Endothelial cell of umbilical vein (primary cell): ENCODE results near the gene LMO1. TPM values are rescaled to one million over a fixed set of nuclear protein-coding genes. Genes with fewer than 3 reads are reported as not detected.

ENCODE experiments used
- BruUV-seq: library from RNA; stranded (reverse); fragments of 400-500 nt; replicated peaks from 2 replicates; lab custom pipeline; 2021; lab: Mats Ljungman, UMichigan
- CTCF ChIA-PET: fragments of 300-600, 350-600 bp; sonication (Branson Sonifier 250); formaldehyde crosslinking; loops from one replicate; lab custom pipeline; 2021; ENCODE audit warnings: antibody characterized with exemption, inconsistent platforms; lab: Charles Lee
- POLR2A ChIA-PET: fragments of 300-600, 350-600 bp; sonication (Branson Sonifier 250); formaldehyde crosslinking; loops from one replicate; lab custom pipeline; 2021; ENCODE audit warnings: antibody characterized with exemption, inconsistent platforms; lab: Charles Lee
- DNase-seq: peaks from one replicate; pipeline ENCODE4 v3.0.0-alpha.2; 2011; ENCODE audit warnings: low read depth, low spot score
- FAIRE-seq: peaks from 2 replicates; lab custom pipeline; 2011; peaks lifted over from hg19 to GRCh38; lab: Jason Lieb, UNC
- H2AFZ ChIP-seq: 2 replicates; pipeline ENCODE4 v1.6.0; 2012; ENCODE audit warnings: low read depth, low read length, control low read depth, inconsistent platforms
- H3K27ac ChIP-seq: 2 replicates; pipeline ENCODE4 v1.5.1; 2011; ENCODE audit warnings: low read depth, mild to moderate bottlenecking, control low read depth, low read length, moderate library complexity; ENCODE audit not compliant: insufficient read depth
- H3K27me3 ChIP-seq, 2 experiments: 2 replicates each; pipeline versions ENCODE4 v1.6.0 to v1.6.1; 2011; ENCODE audit warnings: low read length in 2 of 2, mixed read lengths in 1 of 2; ENCODE audit not compliant: control insufficient read depth in 2 of 2, insufficient read depth in 2 of 2
- H3K36me3 ChIP-seq, 2 experiments: 2 replicates in 1 of 2; 3 replicates in 1 of 2; pipeline ENCODE4 v1.5.1; 2011; ENCODE audit warnings: low read length in 2 of 2, mild to moderate bottlenecking in 1 of 2, moderate library complexity in 1 of 2; ENCODE audit not compliant: control insufficient read depth in 2 of 2, insufficient read depth in 2 of 2; ENCODE audit errors: extremely low read depth in 1 of 2
- H3K4me1 ChIP-seq: 3 replicates; pipeline ENCODE4 v1.5.1; 2011; ENCODE audit warnings: mild to moderate bottlenecking, low read length; ENCODE audit not compliant: control insufficient read depth, insufficient read depth; ENCODE audit errors: extremely low read depth
- H3K4me2 ChIP-seq: 2 replicates; pipeline ENCODE4 v1.6.1; 2011; ENCODE audit warnings: low read length, control low read depth, mixed read lengths; ENCODE audit not compliant: insufficient read depth
- H3K4me3 ChIP-seq, 3 experiments: fragments of 200-600 bp in 1 of 3; sonication (generic), shearing (Covaris generic) in 1 of 3; replicated peaks in 1 of 3; 2 replicates each; pipeline ENCODE4 v1.5.1; 2011 to 2016; ENCODE audit warnings: control low read depth in 3 of 3, low read length in 3 of 3, mild to moderate bottlenecking in 2 of 3, inconsistent platforms in 1 of 3, low read depth in 1 of 3, moderate library complexity in 1 of 3; ENCODE audit not compliant: insufficient read depth in 1 of 3
- H3K79me2 ChIP-seq: 2 replicates; pipeline ENCODE4 v1.6.0; 2012; ENCODE audit warnings: low read length, inconsistent platforms; ENCODE audit not compliant: control insufficient read depth, insufficient read depth
- H3K9ac ChIP-seq: replicated peaks from 2 replicates; pipeline ENCODE3; 2011; ENCODE audit warnings: low read length, control low read depth; ENCODE audit not compliant: insufficient read depth; ENCODE audit errors: extremely low read depth
- H3K9me1 ChIP-seq: replicated peaks from 3 replicates; pipeline ENCODE4 v1.6.0; 2011; ENCODE audit warnings: mild to moderate bottlenecking, low read length; ENCODE audit not compliant: control insufficient read depth, insufficient read depth; ENCODE audit errors: extremely low read depth
- H3K9me3 ChIP-seq: replicated peaks from 2 replicates; pipeline ENCODE4 v1.5.1; 2012; ENCODE audit warnings: low read length, inconsistent platforms; ENCODE audit not compliant: control insufficient read depth, insufficient read depth
- H4K20me1 ChIP-seq: replicated peaks from 2 replicates; pipeline ENCODE3; 2011; ENCODE audit warnings: mild to moderate bottlenecking, low read length; ENCODE audit not compliant: control insufficient read depth, insufficient read depth; ENCODE audit errors: extremely low read depth
- EZH2 ChIP-seq: IDR thresholded peaks from 2 replicates; pipeline ENCODE4 v1.6.1; 2012; ENCODE audit warnings: borderline replicate concordance, low read depth, mild to moderate bottlenecking, moderate library complexity, low read length, inconsistent platforms; ENCODE audit not compliant: severe bottlenecking
- FOS ChIP-seq: IDR thresholded peaks from 2 replicates; pipeline ENCODE4 v1.6.1; 2011; ENCODE audit warnings: mild to moderate bottlenecking, low read length, moderate library complexity, borderline replicate concordance; ENCODE audit not compliant: insufficient read depth
- GATA2 ChIP-seq: IDR thresholded peaks from 2 replicates; pipeline ENCODE4 v1.7.0; 2011; ENCODE audit warnings: low read depth, mild to moderate bottlenecking, moderate library complexity, mixed read lengths, low read length; ENCODE audit not compliant: insufficient read length, insufficient read depth
- JUN ChIP-seq: IDR thresholded peaks from 2 replicates; pipeline ENCODE4 v1.6.1; 2011; ENCODE audit warnings: borderline replicate concordance, low read depth; ENCODE audit not compliant: insufficient read length, insufficient read depth
- MYC ChIP-seq: IDR thresholded peaks from one replicate; pipeline ENCODE4 v1.6.1; 2011; ENCODE audit warnings: mild to moderate bottlenecking, low read depth, low read length
- POLR2A ChIP-seq: IDR thresholded peaks from 2 replicates; pipeline ENCODE4 v1.6.1; 2012; ENCODE audit warnings: low read depth, mild to moderate bottlenecking, control low read depth, low read length
- POLR2AphosphoS5 ChIP-seq: IDR thresholded peaks from 2 replicates; pipeline ENCODE4 v1.6.1; 2012; ENCODE audit warnings: low read depth, mild to moderate bottlenecking, control low read depth, low read length, moderate library complexity; ENCODE audit not compliant: insufficient read depth
- dilution Hi-C: fragments of 300-500 bp; cut with MboI; formaldehyde crosslinking; loops from one replicate; pipeline ENCODE4 v1.15.0; 2019; ENCODE audit warnings: low sequenced_read_pairs; ENCODE audit not compliant: extremely low pct_ligation_motif_present
- intact Hi-C: fragments of 100-400 bp; cut with micrococcal nuclease; formaldehyde crosslinking; loops from one replicate; pipeline ENCODE4 v1.10.0; 2022
- polyA plus RNA-seq, 4 experiments: library from polyadenylated mRNA; depleted of rRNA in 3 of 4; stranded (reverse) in 3 of 4; unstranded in 1 of 4; fragments of >200 nt; gene quantifications; 2 replicates each; pipeline versions ENCODE4 v1.2.1 to v1.2.3, GENCODE V29; 2011 to 2012; ENCODE audit warnings: missing spikeins in 1 of 4
- total RNA-seq: library from RNA; stranded (reverse); gene quantifications from 2 replicates; pipeline ENCODE4 v1.2.3, GENCODE V29; 2021
- TF ChIP-seq, protein P1 (sequence below): IDR thresholded peaks from 2 replicates; pipeline ENCODE4 v1.6.1; 2011; ENCODE audit not compliant: insufficient read depth, insufficient read length
- TF ChIP-seq, protein P2 (sequence below), 2 donors: IDR thresholded peaks; 1 replicate in 1 of 2; 2 replicates in 1 of 2; pipeline ENCODE4 v1.5.1; 2011; ENCODE audit warnings: low read length in 2 of 2, mild to moderate bottlenecking in 2 of 2, moderate library complexity in 2 of 2, control low read depth in 1 of 2, inconsistent platforms in 1 of 2, low read depth in 1 of 2; ENCODE audit not compliant: insufficient read depth in 1 of 2; ENCODE audit errors: extremely low read depth in 1 of 2

Gene LMO1
- total and polyA plus RNA-seq, 2 donors (not counting 3 experiments of a cell fraction or from before 2014, with no cell fraction given) = not detected

DNA sequence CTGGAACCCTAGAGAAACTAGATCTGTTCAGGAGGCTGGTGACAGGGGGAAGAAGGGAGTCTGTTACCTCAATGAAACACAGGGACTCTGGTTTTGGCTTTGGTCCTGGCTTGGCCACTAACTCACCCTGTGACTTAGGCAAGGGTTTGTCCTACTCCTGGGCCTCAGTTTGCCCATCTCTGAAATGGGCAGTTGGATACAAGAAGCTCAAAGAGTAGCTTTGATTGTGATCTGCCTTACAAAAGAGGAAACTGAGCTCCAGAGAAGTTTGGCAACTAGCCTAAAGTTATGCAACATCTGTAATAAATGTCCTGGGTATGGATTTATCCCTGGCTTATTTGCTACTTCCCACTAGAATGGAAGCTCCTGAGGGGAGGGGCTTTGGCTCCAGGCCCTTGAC, 24.0 kb upstream of the LMO1 start:
- BruUV-seq = no TSS peak
- TF ChIP-seq MYC = no peak
- TF ChIP-seq FOS = no peak
- TF ChIP-seq EZH2 = no peak
- TF ChIP-seq, protein P1, sequence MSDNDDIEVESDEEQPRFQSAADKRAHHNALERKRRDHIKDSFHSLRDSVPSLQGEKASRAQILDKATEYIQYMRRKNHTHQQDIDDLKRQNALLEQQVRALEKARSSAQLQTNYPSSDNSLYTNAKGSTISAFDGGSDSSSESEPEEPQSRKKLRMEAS = no peak
- TF ChIP-seq POLR2AphosphoS5 = no peak
- no peak for TF ChIP-seq JUN
- TF ChIP-seq, protein P2, sequence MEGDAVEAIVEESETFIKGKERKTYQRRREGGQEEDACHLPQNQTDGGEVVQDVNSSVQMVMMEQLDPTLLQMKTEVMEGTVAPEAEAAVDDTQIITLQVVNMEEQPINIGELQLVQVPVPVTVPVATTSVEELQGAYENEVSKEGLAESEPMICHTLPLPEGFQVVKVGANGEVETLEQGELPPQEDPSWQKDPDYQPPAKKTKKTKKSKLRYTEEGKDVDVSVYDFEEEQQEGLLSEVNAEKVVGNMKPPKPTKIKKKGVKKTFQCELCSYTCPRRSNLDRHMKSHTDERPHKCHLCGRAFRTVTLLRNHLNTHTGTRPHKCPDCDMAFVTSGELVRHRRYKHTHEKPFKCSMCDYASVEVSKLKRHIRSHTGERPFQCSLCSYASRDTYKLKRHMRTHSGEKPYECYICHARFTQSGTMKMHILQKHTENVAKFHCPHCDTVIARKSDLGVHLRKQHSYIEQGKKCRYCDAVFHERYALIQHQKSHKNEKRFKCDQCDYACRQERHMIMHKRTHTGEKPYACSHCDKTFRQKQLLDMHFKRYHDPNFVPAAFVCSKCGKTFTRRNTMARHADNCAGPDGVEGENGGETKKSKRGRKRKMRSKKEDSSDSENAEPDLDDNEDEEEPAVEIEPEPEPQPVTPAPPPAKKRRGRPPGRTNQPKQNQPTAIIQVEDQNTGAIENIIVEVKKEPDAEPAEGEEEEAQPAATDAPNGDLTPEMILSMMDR (IDR thresholded peaks at IDR 0.05; ENCODE audit: extremely low read depth in 1 of 2, insufficient read depth in 1 of 2, low read depth in 1 of 2, low read length in 2 of 2) = no peak
- no peak for TF ChIP-seq POLR2A
- TF ChIP-seq GATA2 = no peak
- H4K20me1 ChIP-seq = no peaks in the 10 kb centered on the region

More for the DNA sequence above, 24.0 kb upstream of the LMO1 start:
- H3K4me1 ChIP-seq = no peaks in the 10 kb centered on the region
- H3K27me3 ChIP-seq = peaks cover 9 to 16% of the 10 kb centered on the region in 2 experiments
- H3K4me2 ChIP-seq = no peak overlapping the region
- dilution Hi-C loops = no loop called here
- no peaks in the 10 kb centered on the region for H3K9me1 ChIP-seq
- H3K27ac ChIP-seq = no peak overlapping the region
- H3K4me3 ChIP-seq = no peak overlapping the region
- no peak overlapping the region for H2AFZ ChIP-seq
- H3K79me2 ChIP-seq = no peaks in the 10 kb centered on the region
- POLR2A ChIA-PET = no interaction called here
- CTCF ChIA-PET = interaction anchor here (1.6 kb wide), 1 partner anchor 24 kb away, joined by 10 read pairs; the partner anchor contains the start of gene LMO1
- no peaks in the 10 kb centered on the region for H3K36me3 ChIP-seq
- H3K9me3 ChIP-seq = no peaks in the 10 kb centered on the region
- no peak for DNase-seq
- intact Hi-C loops = no loop called here
- no peak overlapping the region for H3K9ac ChIP-seq
- FAIRE-seq = no peak
